ENCODE data around the gene C6orf47.

The C6orf47 gene

GRCh38 chr6:31663961-31664789, 3.6 kb upstream of the C6orf47 start:
- Histone ChIP-seq H3K9me3 (ENCODE audit: low read length) (no peaks in the 10 kb centered on the region), H3K4me3 (ENCODE audit: low read depth in 1 of 2, low read length in 2 of 2) (peak overlapping the region; percentile 55 to 96), H3K9ac (ENCODE audit: low read length) (peak overlapping the region; percentile 68), H3K4me1 (ENCODE audit: insufficient read depth, low read length) (peaks cover 53% of the 10 kb centered on the region), H3K27ac (ENCODE audit: low read depth, low read length) (peak overlapping the region; percentile 95), H3K36me3 (ENCODE audit: insufficient read depth, low read length) (peaks cover 42% of the 10 kb centered on the region), H3K27me3 (ENCODE audit: control insufficient read depth in 1 of 2, insufficient read depth in 2 of 2, low read length in 2 of 2) (no peaks in the 10 kb centered on the region)

- H3K27me3 ChIP-seq (ENCODE audit: control insufficient read depth in 1 of 2, insufficient read depth in 2 of 2, low read length in 2 of 2), result no peaks in the 10 kb centered on the region
- peaks cover 36% of the 10 kb centered on the region for H3K36me3 ChIP-seq (ENCODE audit: insufficient read depth, low read length)
- H3K9me3 ChIP-seq (ENCODE audit: low read length), result no peaks in the 10 kb centered on the region
- peak overlapping the region; percentile 68 for H3K9ac ChIP-seq (ENCODE audit: low read length)
- peak overlapping the region; percentile 62 for H3K27ac ChIP-seq (ENCODE audit: low read depth, low read length)
- H3K4me3 ChIP-seq (ENCODE audit: low read depth in 1 of 2, low read length in 2 of 2), result peak overlapping the region; percentile 55 to 96
- H3K4me1 ChIP-seq (ENCODE audit: insufficient read depth, low read length), result peaks cover 61% of the 10 kb centered on the region
Measured at GRCh38 chr6:31663126-31663960, 2.8 kb upstream of the C6orf47 start.

- no peak overlapping the region for H3K27ac ChIP-seq (ENCODE audit: low read depth, low read length)
- no peak overlapping the region for H3K4me3 ChIP-seq (ENCODE audit: low read depth in 1 of 2, low read length in 2 of 2)
- H3K9me3 ChIP-seq (ENCODE audit: low read length), result no peaks in the 10 kb centered on the region
- peaks cover 67% of the 10 kb centered on the region for H3K4me1 ChIP-seq (ENCODE audit: insufficient read depth, low read length)
- H3K9ac ChIP-seq (ENCODE audit: low read length), result no peak overlapping the region
- peaks cover 29% of the 10 kb centered on the region for H3K36me3 ChIP-seq (ENCODE audit: insufficient read depth, low read length)
- no peaks in the 10 kb centered on the region for H3K27me3 ChIP-seq (ENCODE audit: control insufficient read depth in 1 of 2, insufficient read depth in 2 of 2, low read length in 2 of 2)
Measured at GRCh38 chr6:31662124-31662723, 1.6 kb upstream of the C6orf47 start.

GRCh38 chr6:31661262-31662123, 915 bp upstream of the C6orf47 start:
- Histone ChIP-seq H3K9ac (ENCODE audit: low read length) (peak overlapping the region; percentile 89), H3K4me1 (ENCODE audit: insufficient read depth, low read length) (peaks cover 64% of the 10 kb centered on the region), H3K27ac (ENCODE audit: low read depth, low read length) (peak overlapping the region; percentile 93), H3K27me3 (ENCODE audit: control insufficient read depth in 1 of 2, insufficient read depth in 2 of 2, low read length in 2 of 2) (no peaks in the 10 kb centered on the region), H3K4me3 (ENCODE audit: low read depth in 1 of 2, low read length in 2 of 2) (peak overlapping the region; percentile 80 to 100), H3K9me3 (ENCODE audit: low read length) (no peaks in the 10 kb centered on the region), H3K36me3 (ENCODE audit: insufficient read depth, low read length) (peaks cover 26% of the 10 kb centered on the region)

GRCh38 chr6:31659649-31660380, 763 bp downstream of the C6orf47 start:
- H3K4me3 ChIP-seq (ENCODE audit: low read depth in 1 of 2, low read length in 2 of 2), result peak overlapping the region; percentile 80 to 100
- no peaks in the 10 kb centered on the region for H3K27me3 ChIP-seq (ENCODE audit: control insufficient read depth in 1 of 2, insufficient read depth in 2 of 2, low read length in 2 of 2)
- peak overlapping the region; percentile 89 for H3K9ac ChIP-seq (ENCODE audit: low read length)
- peaks cover 32% of the 10 kb centered on the region for H3K36me3 ChIP-seq (ENCODE audit: insufficient read depth, low read length)
- peaks cover 62% of the 10 kb centered on the region for H3K4me1 ChIP-seq (ENCODE audit: insufficient read depth, low read length)
- no peaks in the 10 kb centered on the region for H3K9me3 ChIP-seq (ENCODE audit: low read length)
- H3K27ac ChIP-seq (ENCODE audit: low read depth, low read length), result peak overlapping the region; percentile 93

- H3K4me3 ChIP-seq (ENCODE audit: low read depth in 1 of 2, low read length in 2 of 2), result peak overlapping the region; percentile 80 to 100
- peak overlapping the region; percentile 89 for H3K9ac ChIP-seq (ENCODE audit: low read length)
- H3K27me3 ChIP-seq (ENCODE audit: control insufficient read depth in 1 of 2, insufficient read depth in 2 of 2, low read length in 2 of 2), result no peaks in the 10 kb centered on the region
- H3K36me3 ChIP-seq (ENCODE audit: insufficient read depth, low read length), result peaks cover 32% of the 10 kb centered on the region
- peaks cover 61% of the 10 kb centered on the region for H3K4me1 ChIP-seq (ENCODE audit: insufficient read depth, low read length)
- no peak overlapping the region for H3K27ac ChIP-seq (ENCODE audit: low read depth, low read length)
- no peaks in the 10 kb centered on the region for H3K9me3 ChIP-seq (ENCODE audit: low read length)
Measured at GRCh38 chr6:31658983-31659648, 1.5 kb downstream of the C6orf47 start.

- H3K9ac ChIP-seq (ENCODE audit: low read length), result no peak overlapping the region
Measured at GRCh38 chr6:31658158-31658688, 2.4 kb downstream of the C6orf47 start.

GRCh38 chr6:31657406-31658157, 3.0 kb downstream of the C6orf47 start:
- H3K27ac ChIP-seq (ENCODE audit: low read depth, low read length), result no peak overlapping the region
- peaks cover 25% of the 10 kb centered on the region for H3K36me3 ChIP-seq (ENCODE audit: insufficient read depth, low read length)
- H3K27me3 ChIP-seq (ENCODE audit: control insufficient read depth in 1 of 2, insufficient read depth in 2 of 2, low read length in 2 of 2), result no peaks in the 10 kb centered on the region
- H3K4me3 ChIP-seq (ENCODE audit: low read depth in 1 of 2, low read length in 2 of 2), result no peak overlapping the region
- no peak overlapping the region for H3K9ac ChIP-seq (ENCODE audit: low read length)
- no peaks in the 10 kb centered on the region for H3K9me3 ChIP-seq (ENCODE audit: low read length)
- peaks cover 55% of the 10 kb centered on the region for H3K4me1 ChIP-seq (ENCODE audit: insufficient read depth, low read length)

More at GRCh38 chr6:31658158-31658688, 2.4 kb downstream of the C6orf47 start:
- peaks cover 28% of the 10 kb centered on the region for H3K36me3 ChIP-seq (ENCODE audit: insufficient read depth, low read length)
- H3K9me3 ChIP-seq (ENCODE audit: low read length), result no peaks in the 10 kb centered on the region
- H3K4me3 ChIP-seq (ENCODE audit: low read depth in 1 of 2, low read length in 2 of 2), result no peak overlapping the region
- H3K27ac ChIP-seq (ENCODE audit: low read depth, low read length), result no peak overlapping the region
- H3K27me3 ChIP-seq (ENCODE audit: control insufficient read depth in 1 of 2, insufficient read depth in 2 of 2, low read length in 2 of 2), result no peaks in the 10 kb centered on the region
- H3K4me1 ChIP-seq (ENCODE audit: insufficient read depth, low read length), result peaks cover 60% of the 10 kb centered on the region

- peaks cover 51% of the 10 kb centered on the region for H3K4me1 ChIP-seq (ENCODE audit: insufficient read depth, low read length)
- no peak within 1 kb of the TSS for H3K9ac ChIP-seq (ENCODE audit: low read length)
Measured at GRCh38 chr6:31655349-31656237, 5.0 kb downstream of the C6orf47 start, which contains the start of gene APOM. Gene APOM, plus strand, starts transcription at chr6:31655894. Its CDS starts 73 bp downstream, at chr6:31655967.

More at GRCh38 chr6:31655349-31656237, 5.0 kb downstream of the C6orf47 start, which contains the start of gene APOM:
- Histone ChIP-seq H3K4me3 (ENCODE audit: low read depth in 1 of 2, low read length in 2 of 2) (no peak within 1 kb of the TSS), H3K9me3 (ENCODE audit: low read length) (no peaks in the 10 kb centered on the region), H3K36me3 (ENCODE audit: insufficient read depth, low read length) (peaks cover 14% of the 10 kb centered on the region), H3K27ac (ENCODE audit: low read depth, low read length) (no peak within 1 kb of the TSS), H3K27me3 (ENCODE audit: control insufficient read depth in 1 of 2, insufficient read depth in 2 of 2, low read length in 2 of 2) (no peaks in the 10 kb centered on the region)

All from muscle layer of colon (tissue), 2 donors.